Hippocampal formation (tissue), 2 donors: ENCODE measurements around the gene MRPL11.

ENCODE experiments used
- DNase-seq, 2 donors: peaks; one replicate each; lab custom pipeline; 2025; lab: John Stamatoyannopoulos, UW

MRPL11 gene

DNA sequence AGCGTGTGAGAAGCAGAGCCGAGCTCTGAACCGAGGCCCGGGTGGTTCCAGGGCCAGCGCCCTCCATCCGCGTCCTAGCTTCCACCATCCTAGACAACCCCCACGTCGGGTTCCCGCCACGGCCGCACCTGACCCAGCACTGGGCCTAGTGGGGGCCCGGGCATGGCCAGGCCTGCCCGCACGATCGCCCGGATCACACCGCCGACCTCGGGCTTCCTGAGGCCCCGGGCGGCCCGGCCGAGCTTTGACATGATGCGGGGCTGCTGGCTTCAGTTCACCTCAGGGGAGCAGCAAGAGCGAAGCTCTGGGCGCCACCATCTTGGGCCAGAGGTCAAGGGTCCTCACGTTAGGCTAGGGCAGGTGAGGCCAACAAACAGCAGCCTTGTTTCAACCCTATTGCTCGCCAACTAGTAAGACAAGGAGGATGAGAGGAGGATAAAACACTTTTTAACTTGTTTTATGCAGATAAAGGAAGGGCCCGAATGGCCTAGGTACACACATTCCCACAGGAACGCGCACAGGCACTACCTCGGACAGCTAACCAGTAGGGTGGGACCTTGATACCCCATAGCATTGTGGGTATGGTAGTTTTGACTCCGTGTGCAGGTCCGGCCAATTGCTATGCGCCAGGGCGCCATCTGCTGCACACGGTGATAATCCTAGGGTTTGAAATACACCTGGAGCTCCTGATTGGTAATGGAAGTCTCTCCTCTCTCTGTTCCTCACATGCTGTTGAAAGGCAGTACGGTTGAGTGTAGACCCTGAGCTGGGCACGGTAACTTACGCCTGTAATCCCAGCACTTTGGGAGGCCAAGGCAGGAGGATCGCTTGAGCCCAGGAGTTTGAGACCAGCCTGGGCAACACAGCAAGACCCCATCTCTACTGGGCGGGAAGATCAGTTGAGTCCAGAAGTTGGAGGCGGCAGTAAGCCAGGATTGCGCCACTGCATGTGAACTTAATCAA, at the start of gene MRPL11:
Gene MRPL11 (minus strand): TSS at position 345 of the 963 bp plus-strand sequence. CDS start 94 bp downstream, at position 251.
- peak; percentile 94 to 96 for DNase-seq

GRCh38 chr11:66484806-66485380, 46.2 kb upstream of the MRPL11 start:
- no peak for DNase-seq

- DNase-seq, result peak; percentile 95 to 96
Observed at GRCh38 chr11:66480117-66480938, 41.7 kb upstream of the MRPL11 start, which contains the start of gene DPP3. TSS of gene DPP3 (plus strand) at chr11:66480434. CDS start at chr11:66482201, 1,767 bp downstream.

GRCh38 chr11:66479394-66480116, 40.9 kb upstream of the MRPL11 start:
- DNase-seq, result no peak

- DNase-seq, result no peak
Observed at GRCh38 chr11:66478729-66479393, 40.2 kb upstream of the MRPL11 start.

- DNase-seq, result no peak
Observed at GRCh38 chr11:66477263-66478201, 38.9 kb upstream of the MRPL11 start.

- DNase-seq, result no peak
Observed at GRCh38 chr11:66476841-66477251, 38.2 kb upstream of the MRPL11 start.

DNA sequence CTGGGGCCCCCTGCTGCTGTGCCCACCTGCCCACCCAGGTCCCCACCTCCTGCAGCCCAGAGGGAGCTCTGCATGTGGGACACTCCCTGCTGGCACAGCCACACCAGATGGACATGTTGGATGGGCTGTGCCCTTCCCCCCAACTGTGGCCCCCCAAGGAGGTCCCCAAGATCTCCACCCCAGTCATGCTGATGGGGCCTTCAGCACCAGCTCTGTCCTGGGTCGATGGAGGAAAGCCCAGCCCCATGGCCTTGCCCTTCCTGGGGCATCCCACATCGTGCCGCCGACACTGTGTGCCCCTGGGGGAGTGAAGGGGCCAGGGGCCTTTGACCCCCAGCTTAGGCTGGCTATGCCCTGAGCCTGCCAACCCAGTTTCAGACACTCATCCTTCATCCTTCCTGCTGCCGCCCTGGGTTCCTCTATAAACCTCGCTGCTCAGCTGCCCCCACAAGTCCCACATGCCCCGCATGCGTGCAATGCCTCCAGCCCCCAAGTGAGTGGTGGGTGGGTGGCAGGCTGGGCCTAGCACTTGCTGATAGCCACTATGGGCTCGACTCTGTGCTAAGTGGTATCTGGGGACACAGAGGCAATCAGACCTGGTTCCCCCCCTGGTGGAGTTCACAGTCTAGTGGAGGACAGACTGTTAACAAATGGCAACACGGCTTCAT, 37.7 kb upstream of the MRPL11 start:
- no peak for DNase-seq

DNA sequence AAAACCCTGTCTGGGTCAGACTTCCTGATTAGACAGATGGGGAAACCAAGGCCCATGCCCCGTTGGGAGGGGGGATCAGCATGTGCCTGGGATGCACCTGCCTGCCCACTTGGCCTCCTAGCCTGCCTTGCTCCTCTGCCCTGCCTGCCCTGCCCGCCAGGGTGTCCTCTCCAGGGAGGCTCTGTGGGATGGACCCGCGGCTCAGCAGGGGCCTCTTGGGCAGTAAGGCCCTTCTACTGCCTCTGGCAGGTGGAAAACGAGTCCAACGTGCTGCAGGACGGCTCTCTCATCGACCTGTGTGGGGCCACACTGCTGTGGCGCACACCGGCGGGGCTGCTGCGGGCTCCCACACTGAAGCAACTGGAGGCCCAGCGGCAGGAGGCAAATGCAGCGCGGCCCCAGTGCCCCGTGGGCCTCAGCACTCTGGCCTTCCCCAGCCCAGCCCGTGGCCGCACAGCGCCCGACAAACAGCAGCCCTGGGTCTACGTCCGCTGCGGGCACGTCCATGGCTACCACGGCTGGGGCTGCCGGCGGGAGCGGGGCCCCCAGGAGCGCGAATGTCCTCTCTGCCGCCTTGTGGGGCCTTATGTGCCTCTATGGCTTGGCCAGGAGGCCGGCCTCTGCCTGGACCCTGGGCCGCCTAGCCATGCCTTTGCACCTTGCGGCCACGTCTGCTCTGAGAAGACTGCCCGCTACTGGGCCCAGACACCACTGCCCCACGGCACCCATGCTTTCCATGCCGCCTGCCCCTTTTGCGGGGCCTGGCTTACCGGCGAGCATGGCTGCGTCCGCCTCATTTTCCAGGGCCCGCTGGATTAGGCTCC, 36.9 kb upstream of the MRPL11 start:
- no peak for DNase-seq

GRCh38 chr11:66473608-66474515, 35.2 kb upstream of the MRPL11 start:
- no peak for DNase-seq

DNA sequence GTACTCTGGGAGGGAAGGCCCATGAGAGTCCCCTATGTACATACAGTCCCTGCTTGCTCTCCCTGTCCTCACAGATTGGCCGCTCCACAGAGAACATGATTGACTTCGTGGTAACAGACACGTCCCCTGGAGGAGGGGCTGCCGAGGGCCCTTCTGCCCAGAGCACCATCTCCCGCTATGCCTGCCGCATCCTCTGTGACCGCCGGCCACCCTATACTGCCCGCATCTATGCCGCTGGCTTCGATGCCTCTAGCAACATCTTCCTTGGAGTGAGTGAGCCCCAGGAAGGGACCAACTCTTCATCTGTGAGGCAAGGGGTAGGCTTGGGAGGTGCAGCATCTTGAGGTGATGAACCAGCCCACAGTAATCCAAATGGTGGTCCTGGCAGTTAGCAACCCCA, 34.5 kb upstream of the MRPL11 start:
- no peak for DNase-seq

GRCh38 chr11:66472054-66472453, 33.4 kb upstream of the MRPL11 start:
- DNase-seq, result no peak

- DNase-seq, result no peak
Observed at GRCh38 chr11:66471142-66471541, 32.5 kb upstream of the MRPL11 start.

DNA sequence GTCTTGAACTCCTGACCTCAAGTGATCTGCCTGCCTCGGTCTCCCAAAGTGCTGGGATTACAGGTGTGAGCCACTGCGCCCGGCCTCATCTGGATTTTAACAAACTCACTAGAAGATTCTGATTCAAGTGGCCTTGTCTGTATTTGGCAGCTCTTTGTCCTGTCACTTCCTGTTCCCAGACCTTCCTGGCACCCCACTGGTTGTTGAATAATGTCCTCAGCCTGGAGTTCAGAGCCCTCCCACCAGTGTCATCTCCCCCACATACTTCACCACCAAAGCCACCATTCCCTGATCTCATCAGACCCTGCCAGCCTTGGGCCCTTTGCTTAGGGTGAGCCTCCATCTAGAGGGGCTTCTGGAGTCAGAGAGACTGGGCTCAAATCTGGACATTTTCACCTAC, 31.4 kb upstream of the MRPL11 start:
- no peak for DNase-seq

DNA sequence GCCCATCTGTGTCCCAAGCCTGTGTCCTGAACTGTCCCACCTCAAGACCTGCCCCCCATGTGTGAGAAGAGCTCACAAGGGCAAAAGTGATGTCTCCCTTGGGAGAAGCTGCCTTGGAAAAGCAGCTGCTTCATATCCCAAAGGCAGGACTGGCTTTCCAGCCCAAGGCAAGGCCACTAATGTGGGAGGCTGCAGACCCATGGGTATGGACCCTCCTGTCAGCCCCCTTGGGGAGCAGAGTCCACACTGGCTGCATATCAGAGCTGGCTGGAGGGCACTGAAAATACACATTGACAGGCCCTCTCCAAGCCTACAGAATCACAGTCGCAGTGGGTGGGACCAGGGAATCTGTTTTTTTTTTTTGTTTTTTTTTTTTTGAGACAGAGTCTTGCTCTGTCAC, 30.8 kb upstream of the MRPL11 start:
- DNase-seq, result no peak

GRCh38 chr11:66468691-66469090, 30.0 kb upstream of the MRPL11 start:
- DNase-seq, result no peak

GRCh38 chr11:66467756-66468155, 29.1 kb upstream of the MRPL11 start:
- DNase-seq, result no peak
